ENCODE data around the gene LGR4.

DNA sequence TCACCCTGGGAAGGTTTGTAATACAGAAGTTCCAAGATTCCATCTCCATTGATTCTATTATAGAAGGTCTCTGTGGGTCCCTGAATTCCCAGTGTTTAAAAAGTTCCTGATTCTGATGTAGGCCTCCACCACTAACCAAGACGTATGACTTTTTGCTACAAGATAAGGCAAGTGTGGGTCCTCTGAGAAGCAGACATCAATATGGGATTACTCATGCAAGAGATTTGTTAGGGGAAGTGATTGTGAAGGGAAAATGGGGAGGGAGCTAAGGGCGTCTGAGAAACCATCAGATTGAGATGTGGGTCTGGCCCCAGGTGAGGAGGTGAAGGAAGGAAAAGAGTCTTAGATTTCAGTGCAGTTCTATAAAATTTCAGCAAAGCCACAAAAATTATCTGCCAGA is 10.2 kb upstream of the LGR4 start:
- TF ChIP-seq LEF1 (IDR thresholded peaks at IDR 0.05; ENCODE audit: borderline replicate concordance) (no peak), NFRKB (IDR thresholded peaks at IDR 0.05) (no peak), FOXA1 (IDR thresholded peaks at IDR 0.05) (no peak), ELF4 (IDR thresholded peaks at IDR 0.05) (no peak), TARDBP (IDR thresholded peaks at IDR 0.05) (no peak), SP1 (IDR thresholded peaks at IDR 0.05) (no peak)
- TF ChIP-seq, protein P1, sequence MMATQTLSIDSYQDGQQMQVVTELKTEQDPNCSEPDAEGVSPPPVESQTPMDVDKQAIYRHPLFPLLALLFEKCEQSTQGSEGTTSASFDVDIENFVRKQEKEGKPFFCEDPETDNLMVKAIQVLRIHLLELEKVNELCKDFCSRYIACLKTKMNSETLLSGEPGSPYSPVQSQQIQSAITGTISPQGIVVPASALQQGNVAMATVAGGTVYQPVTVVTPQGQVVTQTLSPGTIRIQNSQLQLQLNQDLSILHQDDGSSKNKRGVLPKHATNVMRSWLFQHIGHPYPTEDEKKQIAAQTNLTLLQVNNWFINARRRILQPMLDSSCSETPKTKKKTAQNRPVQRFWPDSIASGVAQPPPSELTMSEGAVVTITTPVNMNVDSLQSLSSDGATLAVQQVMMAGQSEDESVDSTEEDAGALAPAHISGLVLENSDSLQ (IDR thresholded peaks at IDR 0.05) = no peak

All from HEK293T (cell line).